Endothelial cell (in vitro differentiated cells): ENCODE results near the gene CFAP20. TPM values are rescaled to one million over a fixed set of nuclear protein-coding genes. Genes with fewer than 3 reads are reported as not detected.

ENCODE experiments used
- DNase-seq: peaks from one replicate; pipeline ENCODE4 v3.0.0; 2021; ENCODE audit warnings: low spot score
- H3K27ac Mint-ChIP-seq: one replicate; pipeline ENCODE4 v1.8.0; 2021; ENCODE audit warnings: mixed read lengths, inconsistent platforms; ENCODE audit not compliant: unreplicated experiment
- H3K27me3 Mint-ChIP-seq: one replicate; pipeline ENCODE4 v1.8.0; 2021; ENCODE audit warnings: mild to moderate bottlenecking, moderate library complexity, mixed read lengths, inconsistent platforms; ENCODE audit not compliant: unreplicated experiment
- H3K36me3 Mint-ChIP-seq: one replicate; pipeline ENCODE4 v1.8.0; 2021; ENCODE audit warnings: mild to moderate bottlenecking, low read depth, mixed read lengths, inconsistent platforms; ENCODE audit not compliant: unreplicated experiment
- H3K4me1 Mint-ChIP-seq: one replicate; pipeline ENCODE4 v1.8.0; 2021; ENCODE audit warnings: mild to moderate bottlenecking, mixed read lengths, inconsistent platforms; ENCODE audit not compliant: unreplicated experiment
- H3K4me3 Mint-ChIP-seq: one replicate; pipeline ENCODE4 v1.8.0; 2021; ENCODE audit warnings: mild to moderate bottlenecking, mixed read lengths, inconsistent platforms; ENCODE audit not compliant: unreplicated experiment
- H3K9me3 Mint-ChIP-seq: one replicate; pipeline ENCODE4 v1.8.0; 2021; ENCODE audit warnings: mixed read lengths, inconsistent platforms; ENCODE audit not compliant: unreplicated experiment
- CTCF ChIP-seq: fragments of 200-600 bp; sonication (generic); IDR thresholded peaks from one replicate; pipeline ENCODE4 v1.5.0; 2021; ENCODE audit warnings: antibody characterized with exemption; ENCODE audit not compliant: unreplicated experiment
- total RNA-seq: library from RNA; stranded (reverse); fragmentation: NEBNext Ultra II Directional; extraction: Animal tissue kit (Norgen Biotek cat#: 25700); gene quantifications from one replicate; pipeline ENCODE4 v1.2.1, GENCODE V29; 2021; ENCODE audit not compliant: unreplicated experiment

Gene CFAP20
- total RNA-seq, 1 donor from 2014 or later, result 89.7 TPM

DNA sequence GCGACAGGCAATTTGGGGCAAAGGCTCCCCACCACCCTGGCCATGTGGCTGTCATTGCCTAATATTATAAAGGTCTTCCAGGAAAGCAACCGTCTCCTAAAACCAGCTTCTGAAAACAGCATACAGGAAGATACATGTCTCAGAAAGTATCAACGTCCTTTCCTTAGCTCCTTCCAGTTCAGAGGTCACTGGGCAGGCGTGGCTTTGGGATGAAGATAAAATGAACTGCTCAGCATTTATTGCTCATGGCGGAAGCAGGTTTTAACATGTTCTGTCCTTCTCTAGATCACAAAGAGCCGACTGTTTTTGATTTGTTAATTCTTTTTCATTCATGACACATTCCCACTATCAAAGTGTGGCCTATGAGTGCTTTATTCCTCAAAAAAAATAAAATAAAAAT is 8.0 kb downstream of the CFAP20 start:
- H3K4me1 Mint-ChIP-seq, result peaks cover 61% of the 10 kb centered on the region
- peak overlapping the region; percentile 44 for H3K27ac Mint-ChIP-seq
- H3K27me3 Mint-ChIP-seq, result peaks cover 9% of the 10 kb centered on the region
- peaks cover 6% of the 10 kb centered on the region for H3K36me3 Mint-ChIP-seq
- no peak for TF ChIP-seq CTCF
- no peaks in the 10 kb centered on the region for H3K9me3 Mint-ChIP-seq
- DNase-seq, result no peak
- no peak overlapping the region for H3K4me3 Mint-ChIP-seq

DNA sequence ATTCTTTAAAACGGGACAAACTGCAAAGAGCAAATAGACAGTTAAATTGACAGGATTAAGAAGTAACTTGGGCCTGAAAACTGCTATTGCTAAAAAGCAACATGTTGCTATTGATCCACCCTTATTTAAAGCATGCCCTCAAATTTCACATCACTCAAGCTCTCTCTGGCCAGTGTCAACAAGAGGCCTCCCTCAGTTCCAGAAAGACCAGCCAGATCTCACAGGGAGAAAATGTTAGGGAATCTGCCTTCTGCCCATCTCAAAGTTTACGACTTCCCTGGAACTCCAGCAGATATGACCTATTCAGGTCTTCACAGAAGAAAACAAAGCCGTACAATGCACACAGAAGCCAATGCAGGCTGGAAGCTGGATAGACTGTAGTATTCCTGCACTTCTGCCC is 8.9 kb downstream of the CFAP20 start:
- H3K36me3 Mint-ChIP-seq, result peaks cover 15% of the 10 kb centered on the region
- peaks cover 8% of the 10 kb centered on the region for H3K27me3 Mint-ChIP-seq
- H3K4me3 Mint-ChIP-seq, result no peak overlapping the region
- H3K4me1 Mint-ChIP-seq, result peaks cover 62% of the 10 kb centered on the region
- H3K9me3 Mint-ChIP-seq, result no peaks in the 10 kb centered on the region
- no peak for DNase-seq
- H3K27ac Mint-ChIP-seq, result peak overlapping the region; percentile 44
- TF ChIP-seq CTCF, result no peak

GRCh38 chr16:58119509-58119845 is 9.7 kb downstream of the CFAP20 start:
- no peaks in the 10 kb centered on the region for H3K9me3 Mint-ChIP-seq
- peaks cover 8% of the 10 kb centered on the region for H3K27me3 Mint-ChIP-seq
- H3K27ac Mint-ChIP-seq, result no peak overlapping the region
- no peak for DNase-seq
- H3K4me1 Mint-ChIP-seq, result peaks cover 58% of the 10 kb centered on the region
- no peak for TF ChIP-seq CTCF
- no peak overlapping the region for H3K4me3 Mint-ChIP-seq
- H3K36me3 Mint-ChIP-seq, result peaks cover 23% of the 10 kb centered on the region

DNA sequence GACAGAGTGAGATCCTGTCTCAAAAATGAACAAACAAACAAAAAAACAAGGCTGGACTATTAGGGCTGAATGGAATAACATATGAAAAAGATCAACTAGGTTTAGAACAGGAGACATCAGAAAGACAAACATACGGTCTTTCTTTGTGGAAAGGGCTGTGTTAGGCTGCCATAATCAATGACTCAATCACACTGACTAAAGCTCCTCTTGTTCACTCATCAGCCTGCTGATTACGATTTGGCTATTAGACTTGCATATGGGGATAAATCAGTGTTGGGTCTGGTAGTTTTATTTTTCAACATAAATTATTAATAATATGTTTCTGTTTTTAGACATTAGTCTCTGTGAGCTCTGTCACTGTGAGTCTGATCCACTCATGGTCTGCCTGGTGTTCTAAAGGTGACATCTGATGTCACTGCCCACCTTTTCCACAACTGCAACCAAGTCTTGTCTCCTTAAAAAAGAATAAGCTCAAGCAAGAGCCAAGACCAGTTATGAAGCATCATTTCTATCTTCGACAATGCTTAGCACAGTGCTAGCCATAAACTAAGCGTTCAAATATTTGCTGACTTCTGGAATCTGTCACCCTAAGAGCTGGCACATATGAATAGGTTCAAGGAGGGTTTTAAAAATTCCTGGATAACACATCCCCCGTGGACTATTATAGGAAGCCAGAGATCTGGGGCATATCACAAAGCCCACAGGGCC is 10.2 kb downstream of the CFAP20 start:
- H3K27me3 Mint-ChIP-seq, result peaks cover 8% of the 10 kb centered on the region
- no peak overlapping the region for H3K27ac Mint-ChIP-seq
- H3K36me3 Mint-ChIP-seq, result peaks cover 24% of the 10 kb centered on the region
- DNase-seq, result no peak
- H3K4me1 Mint-ChIP-seq, result peaks cover 53% of the 10 kb centered on the region
- H3K4me3 Mint-ChIP-seq, result no peak overlapping the region
- TF ChIP-seq CTCF, result no peak
- H3K9me3 Mint-ChIP-seq, result no peaks in the 10 kb centered on the region

DNA sequence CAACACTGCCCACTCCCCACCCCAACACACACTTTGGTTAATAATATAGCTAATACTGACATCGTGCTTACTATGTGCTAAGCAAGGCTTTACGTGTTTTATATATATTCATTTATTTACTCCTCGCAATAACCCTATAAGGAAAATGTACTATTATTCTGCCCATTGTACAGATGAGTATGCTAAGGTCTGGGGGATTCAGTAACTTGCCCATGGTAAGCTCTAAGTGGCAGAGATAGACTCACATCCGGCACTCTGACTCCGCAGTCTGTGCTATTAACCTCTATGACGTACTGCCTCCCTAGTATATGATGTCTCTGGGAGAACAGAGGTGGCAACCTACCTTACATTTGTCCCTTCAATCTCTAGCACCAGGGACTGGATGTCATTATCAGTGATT is 12.7 kb downstream of the CFAP20 start:
- no peak for DNase-seq
- Mint-ChIP-seq H3K4me3 (peak overlapping the region; percentile 34), H3K9me3 (no peaks in the 10 kb centered on the region), H3K4me1 (peaks cover 47% of the 10 kb centered on the region), H3K27me3 (peaks cover 7% of the 10 kb centered on the region), H3K36me3 (peaks cover 38% of the 10 kb centered on the region), H3K27ac (peak overlapping the region; percentile 82)
- TF ChIP-seq CTCF, result no peak
